ENCODE results near the gene ASB2.

Gene ASB2

DNA sequence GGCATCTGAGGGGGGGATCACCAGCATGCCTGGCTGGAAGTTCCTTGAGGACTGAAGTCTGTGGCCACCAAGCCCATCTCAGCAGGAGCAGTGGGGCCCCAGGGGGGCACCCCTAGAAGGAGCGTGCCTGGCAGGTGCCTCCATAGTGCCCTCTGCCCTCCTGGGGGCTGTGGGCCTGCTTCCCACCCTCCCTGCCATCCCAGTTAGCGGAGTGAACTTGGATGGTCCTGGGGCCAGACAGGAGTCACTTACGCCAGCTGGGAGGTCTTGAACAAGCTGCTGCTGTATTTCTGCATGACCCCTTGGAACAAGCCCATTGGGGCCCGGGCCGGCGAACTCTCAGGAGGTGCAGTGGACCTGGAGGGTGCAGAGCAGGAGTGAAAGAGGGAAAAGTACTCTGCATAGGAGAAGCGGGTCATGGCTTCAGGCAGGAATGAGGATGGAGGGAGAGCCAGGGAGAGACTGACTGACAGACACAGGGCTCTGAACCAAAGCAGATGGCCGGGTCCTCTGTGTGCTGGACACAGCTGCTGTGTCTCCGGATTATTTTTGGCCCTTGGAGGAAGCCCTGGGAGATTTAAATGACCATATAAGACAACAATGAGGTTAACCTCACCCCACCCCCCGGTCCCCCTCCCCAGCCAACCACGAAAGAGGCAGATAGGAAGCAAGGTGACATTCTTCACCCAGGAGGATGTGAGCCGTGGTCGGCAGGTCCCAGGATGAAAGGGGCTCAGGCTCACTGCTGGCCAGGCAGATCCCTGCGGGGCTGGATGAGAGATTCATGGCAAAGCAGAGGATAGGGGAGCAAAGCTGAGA, 19.6 kb downstream of the ASB2 start:
- no peak for TF ChIP-seq ZNF274 (IDR thresholded peaks at IDR 0.05; ENCODE audit: low read depth, low read length)
- no peak for TF ChIP-seq YY1 (IDR thresholded peaks at IDR 0.05; ENCODE audit: insufficient read depth, insufficient read length)
- TF ChIP-seq SUZ12 (IDR thresholded peaks at IDR 0.05; ENCODE audit: extremely low read depth, insufficient read depth, insufficient read length): no peak
- Histone ChIP-seq H3K27me3 (ENCODE audit: insufficient read depth, insufficient read length) (peaks cover 6% of the 10 kb centered on the region), H3K4me3 (ENCODE audit: insufficient read length, low read depth) (no peak overlapping the region), H3K4me1 (ENCODE audit: insufficient read depth, insufficient read length) (peaks cover 23% of the 10 kb centered on the region), H3K36me3 (ENCODE audit: insufficient read depth, insufficient read length, low read length) (no peaks in the 10 kb centered on the region), H3K9ac (ENCODE audit: insufficient read length, low read depth) (peak overlapping the region; percentile 10), H3K9me3 (ENCODE audit: insufficient read depth, low read length) (no peaks in the 10 kb centered on the region)
- DNase-seq (ENCODE audit: low read depth, low spot score): no peak

DNA sequence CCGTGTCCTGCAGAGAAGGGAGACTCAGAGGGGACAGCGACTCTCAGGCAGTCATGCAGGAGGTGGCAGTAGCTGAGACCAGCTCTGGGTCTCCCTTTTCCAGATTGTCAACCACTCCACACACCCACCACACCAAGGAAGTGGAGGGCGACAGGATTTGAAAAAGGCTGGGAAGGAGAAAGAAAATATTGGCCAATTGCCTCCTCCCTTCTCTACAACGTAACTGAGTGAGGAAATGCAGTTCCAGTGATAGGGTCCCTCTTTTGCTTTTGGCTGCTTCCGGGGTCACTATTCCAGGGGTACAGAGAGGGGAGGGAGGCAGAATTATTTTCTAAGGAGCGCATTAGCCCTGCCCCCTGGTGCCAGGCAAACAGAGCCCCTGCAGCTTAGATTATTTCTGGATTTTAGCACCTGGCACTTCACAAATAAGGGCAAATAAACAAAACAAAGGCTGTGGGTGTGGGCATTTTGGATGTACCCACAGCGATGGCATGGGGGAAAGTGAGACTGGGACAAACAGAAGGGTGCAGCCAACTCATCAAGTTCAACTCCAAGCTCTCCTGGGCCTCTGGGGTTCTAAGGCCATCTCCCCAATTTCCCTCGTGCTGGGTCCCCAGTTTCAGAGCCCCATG, 20.4 kb downstream of the ASB2 start:
- no peak overlapping the region for H3K4me3 ChIP-seq (ENCODE audit: insufficient read length, low read depth)
- H3K9ac ChIP-seq (ENCODE audit: insufficient read length, low read depth): peak overlapping the region; percentile 10
- H3K4me1 ChIP-seq (ENCODE audit: insufficient read depth, insufficient read length): peaks cover 23% of the 10 kb centered on the region
- no peaks in the 10 kb centered on the region for H3K36me3 ChIP-seq (ENCODE audit: insufficient read depth, insufficient read length, low read length)
- TF ChIP-seq SUZ12 (IDR thresholded peaks at IDR 0.05; ENCODE audit: extremely low read depth, insufficient read depth, insufficient read length) (no peak), ZNF274 (IDR thresholded peaks at IDR 0.05; ENCODE audit: low read depth, low read length) (no peak), YY1 (IDR thresholded peaks at IDR 0.05; ENCODE audit: insufficient read depth, insufficient read length) (no peak)
- no peak for DNase-seq (ENCODE audit: low read depth, low spot score)
- no peaks in the 10 kb centered on the region for H3K9me3 ChIP-seq (ENCODE audit: insufficient read depth, low read length)
- H3K27me3 ChIP-seq (ENCODE audit: insufficient read depth, insufficient read length): peaks cover 6% of the 10 kb centered on the region

DNA sequence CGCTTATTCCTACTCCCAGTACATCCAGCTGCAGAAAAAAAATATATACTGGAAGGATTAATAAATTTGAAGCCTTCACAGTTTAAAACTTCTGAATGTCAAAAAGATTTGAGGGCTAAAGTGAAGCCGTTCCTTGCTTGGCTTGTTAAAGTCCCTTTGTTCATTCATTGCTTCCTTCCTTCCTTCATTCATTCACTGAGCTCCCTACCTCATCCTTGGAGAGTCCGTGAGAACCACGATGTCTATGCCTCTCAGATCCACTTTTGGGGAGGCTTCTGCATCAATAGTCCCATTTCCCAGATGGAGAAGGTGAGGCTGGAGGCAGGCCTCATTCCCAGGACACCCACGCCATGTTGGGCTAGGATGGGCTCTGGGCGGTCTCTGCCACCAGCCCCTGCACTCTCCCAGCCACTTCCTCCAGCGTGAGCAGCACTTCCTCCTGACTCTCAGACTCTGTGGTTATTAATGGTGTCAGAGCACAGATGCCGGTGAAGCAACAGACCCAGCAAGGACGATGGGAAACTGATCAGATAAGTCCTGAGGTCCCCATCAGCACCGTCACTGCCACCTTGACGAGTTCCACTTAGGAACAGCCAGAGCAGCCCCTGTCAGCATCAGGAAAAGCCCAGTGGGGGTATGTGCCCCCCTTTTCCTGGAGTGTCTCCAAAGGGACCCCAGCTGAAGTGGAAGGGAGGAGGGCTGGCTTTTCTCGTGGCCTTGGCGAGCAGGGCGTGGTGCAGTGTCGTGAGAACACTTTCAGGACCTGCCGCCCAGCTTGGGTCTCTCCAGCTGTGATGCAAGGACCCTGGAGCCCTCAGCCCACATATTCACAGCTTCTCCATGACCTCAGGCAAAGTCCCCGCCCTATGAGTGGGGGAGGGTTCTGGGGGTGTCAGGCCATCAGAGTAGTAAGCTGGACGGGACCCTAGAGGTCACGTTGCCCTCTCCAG, 21.2 kb downstream of the ASB2 start:
- H3K9me3 ChIP-seq (ENCODE audit: insufficient read depth, low read length): no peaks in the 10 kb centered on the region
- H3K36me3 ChIP-seq (ENCODE audit: insufficient read depth, insufficient read length, low read length): no peaks in the 10 kb centered on the region
- peaks cover 6% of the 10 kb centered on the region for H3K27me3 ChIP-seq (ENCODE audit: insufficient read depth, insufficient read length)
- no peak overlapping the region for H3K9ac ChIP-seq (ENCODE audit: insufficient read length, low read depth)
- DNase-seq (ENCODE audit: low read depth, low spot score): no peak
- H3K4me3 ChIP-seq (ENCODE audit: insufficient read length, low read depth): no peak overlapping the region
- H3K4me1 ChIP-seq (ENCODE audit: insufficient read depth, insufficient read length): peaks cover 23% of the 10 kb centered on the region
- TF ChIP-seq SUZ12 (IDR thresholded peaks at IDR 0.05; ENCODE audit: extremely low read depth, insufficient read depth, insufficient read length) (no peak), YY1 (IDR thresholded peaks at IDR 0.05; ENCODE audit: insufficient read depth, insufficient read length) (no peak), ZNF274 (IDR thresholded peaks at IDR 0.05; ENCODE audit: low read depth, low read length) (no peak)

DNA sequence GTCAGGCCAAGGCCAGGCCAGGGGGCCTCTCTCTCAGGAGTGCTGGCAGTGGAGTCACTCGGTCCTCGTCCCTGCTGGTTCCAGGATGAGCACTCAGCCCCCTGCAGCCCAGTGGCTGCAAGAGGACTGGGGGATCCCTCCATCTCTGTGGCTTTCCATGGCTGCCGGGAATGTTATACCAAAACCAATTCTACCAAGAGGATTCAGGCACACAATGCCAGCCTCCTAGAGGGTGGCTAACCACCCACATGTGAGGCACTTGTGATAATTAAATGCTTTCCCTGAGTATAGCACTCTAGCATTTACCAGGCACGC, 21.9 kb downstream of the ASB2 start:
- H3K36me3 ChIP-seq (ENCODE audit: insufficient read depth, insufficient read length, low read length): no peaks in the 10 kb centered on the region
- H3K4me1 ChIP-seq (ENCODE audit: insufficient read depth, insufficient read length): peaks cover 23% of the 10 kb centered on the region
- DNase-seq (ENCODE audit: low read depth, low spot score): no peak
- peaks cover 6% of the 10 kb centered on the region for H3K27me3 ChIP-seq (ENCODE audit: insufficient read depth, insufficient read length)
- no peak overlapping the region for H3K9ac ChIP-seq (ENCODE audit: insufficient read length, low read depth)
- no peaks in the 10 kb centered on the region for H3K9me3 ChIP-seq (ENCODE audit: insufficient read depth, low read length)
- TF ChIP-seq ZNF274 (IDR thresholded peaks at IDR 0.05; ENCODE audit: low read depth, low read length): no peak
- TF ChIP-seq SUZ12 (IDR thresholded peaks at IDR 0.05; ENCODE audit: extremely low read depth, insufficient read depth, insufficient read length): no peak
- no peak for TF ChIP-seq YY1 (IDR thresholded peaks at IDR 0.05; ENCODE audit: insufficient read depth, insufficient read length)
- no peak overlapping the region for H3K4me3 ChIP-seq (ENCODE audit: insufficient read length, low read depth)

DNA sequence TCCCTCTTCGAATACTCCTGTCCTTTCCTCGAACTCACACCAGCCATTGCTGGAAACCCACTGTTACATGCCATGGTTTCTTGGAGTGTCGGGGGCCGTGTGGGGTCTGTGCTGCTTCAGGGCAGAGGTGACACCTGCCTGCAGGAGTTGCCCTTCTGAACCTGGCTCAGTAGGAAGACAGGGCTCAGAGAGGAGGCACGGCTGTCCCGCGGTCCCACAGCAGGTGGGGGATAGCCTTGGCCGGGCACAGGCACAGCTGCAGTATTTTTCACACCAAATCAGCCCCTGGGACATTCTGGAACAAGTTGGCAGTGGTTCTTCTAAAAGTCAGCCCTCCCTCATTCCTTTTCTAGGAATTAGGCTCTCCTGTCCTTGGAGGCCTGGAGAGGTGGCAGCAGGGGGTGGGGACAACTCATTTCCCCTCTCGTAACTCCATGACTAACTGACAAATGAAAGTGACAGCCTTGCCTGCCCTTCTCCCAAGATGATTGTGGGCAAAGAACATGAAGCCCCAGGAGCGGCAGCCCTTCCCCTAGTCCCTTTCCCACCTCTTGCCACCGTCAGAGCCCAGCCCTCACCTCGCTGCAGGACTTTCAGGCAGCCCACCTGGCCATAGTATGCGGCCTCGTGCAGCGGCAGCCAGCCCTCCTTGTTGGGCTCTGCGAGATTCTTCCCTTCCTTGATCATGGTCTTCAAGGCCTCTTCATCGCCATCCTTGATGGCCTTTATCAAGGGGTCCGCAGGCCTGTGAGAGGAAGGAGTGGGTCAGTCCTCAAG, 22.4 kb downstream of the ASB2 start:
- peaks cover 22% of the 10 kb centered on the region for H3K4me1 ChIP-seq (ENCODE audit: insufficient read depth, insufficient read length)
- no peaks in the 10 kb centered on the region for H3K36me3 ChIP-seq (ENCODE audit: insufficient read depth, insufficient read length, low read length)
- H3K9ac ChIP-seq (ENCODE audit: insufficient read length, low read depth): no peak overlapping the region
- H3K27me3 ChIP-seq (ENCODE audit: insufficient read depth, insufficient read length): peaks cover 6% of the 10 kb centered on the region
- DNase-seq (ENCODE audit: low read depth, low spot score): no peak
- no peak overlapping the region for H3K4me3 ChIP-seq (ENCODE audit: insufficient read length, low read depth)
- H3K9me3 ChIP-seq (ENCODE audit: insufficient read depth, low read length): no peaks in the 10 kb centered on the region
- TF ChIP-seq ZNF274 (IDR thresholded peaks at IDR 0.05; ENCODE audit: low read depth, low read length): no peak
- TF ChIP-seq YY1 (IDR thresholded peaks at IDR 0.05; ENCODE audit: insufficient read depth, insufficient read length): no peak
- TF ChIP-seq SUZ12 (IDR thresholded peaks at IDR 0.05; ENCODE audit: extremely low read depth, insufficient read depth, insufficient read length): no peak

DNA sequence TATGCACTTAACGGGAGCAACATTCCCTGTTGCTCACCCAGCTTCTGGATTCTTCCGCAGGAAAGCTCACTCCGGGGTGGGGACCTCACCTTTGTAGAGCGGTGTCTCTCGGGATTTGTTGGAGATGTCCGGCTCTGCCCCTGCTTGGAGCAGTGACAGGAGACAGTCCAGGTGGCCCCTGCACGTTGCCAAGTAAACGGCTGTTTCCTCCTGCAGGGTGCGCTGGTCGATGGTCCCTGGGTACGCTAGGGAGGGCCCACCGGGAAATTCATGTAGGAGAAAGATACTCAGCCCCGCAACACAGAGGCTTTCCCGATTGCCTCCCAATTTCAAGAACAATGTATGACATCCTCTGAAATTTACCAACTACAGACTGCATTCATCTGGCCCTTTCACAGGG, 23.1 kb downstream of the ASB2 start:
- peaks cover 17% of the 10 kb centered on the region for H3K4me1 ChIP-seq (ENCODE audit: insufficient read depth, insufficient read length)
- H3K4me3 ChIP-seq (ENCODE audit: insufficient read length, low read depth): no peak overlapping the region
- H3K36me3 ChIP-seq (ENCODE audit: insufficient read depth, insufficient read length, low read length): no peaks in the 10 kb centered on the region
- H3K9ac ChIP-seq (ENCODE audit: insufficient read length, low read depth): no peak overlapping the region
- TF ChIP-seq ZNF274 (IDR thresholded peaks at IDR 0.05; ENCODE audit: low read depth, low read length) (no peak), YY1 (IDR thresholded peaks at IDR 0.05; ENCODE audit: insufficient read depth, insufficient read length) (no peak), SUZ12 (IDR thresholded peaks at IDR 0.05; ENCODE audit: extremely low read depth, insufficient read depth, insufficient read length) (no peak)
- H3K27me3 ChIP-seq (ENCODE audit: insufficient read depth, insufficient read length): peaks cover 5% of the 10 kb centered on the region
- DNase-seq (ENCODE audit: low read depth, low spot score): no peak
- H3K9me3 ChIP-seq (ENCODE audit: insufficient read depth, low read length): no peaks in the 10 kb centered on the region

All from NT2/D1 (cell line).